ENCODE measurements around the gene RBP2.
A peak's percentile ranks its signal among the peaks of the same experiment; 100 is the strongest.

The RBP2 gene

DNA sequence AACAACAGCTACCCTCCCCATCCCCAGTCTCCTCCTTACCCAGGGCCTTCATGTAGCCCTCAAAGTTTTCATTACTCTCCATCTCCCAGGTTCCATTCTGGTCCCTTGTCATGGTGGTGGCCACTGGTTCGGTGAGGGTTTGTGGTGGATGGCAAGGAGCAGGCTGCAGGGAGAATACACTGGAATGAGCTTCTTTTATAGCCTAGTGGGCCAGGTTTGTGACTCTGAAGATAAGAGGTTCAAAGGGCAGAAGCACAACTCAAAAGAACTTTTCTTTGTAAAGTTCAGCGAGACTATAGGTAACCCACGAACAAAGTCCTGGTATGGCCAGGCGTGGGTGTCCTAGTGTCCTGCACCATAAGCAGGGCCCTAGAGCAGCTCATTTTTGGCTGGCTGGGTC, at the start of gene RBP2:
Gene RBP2 (minus strand): TSS at position 169 of the 400 bp plus-strand sequence. CDS start 57 bp downstream, at position 112.
- DNase-seq: no peak

DNA sequence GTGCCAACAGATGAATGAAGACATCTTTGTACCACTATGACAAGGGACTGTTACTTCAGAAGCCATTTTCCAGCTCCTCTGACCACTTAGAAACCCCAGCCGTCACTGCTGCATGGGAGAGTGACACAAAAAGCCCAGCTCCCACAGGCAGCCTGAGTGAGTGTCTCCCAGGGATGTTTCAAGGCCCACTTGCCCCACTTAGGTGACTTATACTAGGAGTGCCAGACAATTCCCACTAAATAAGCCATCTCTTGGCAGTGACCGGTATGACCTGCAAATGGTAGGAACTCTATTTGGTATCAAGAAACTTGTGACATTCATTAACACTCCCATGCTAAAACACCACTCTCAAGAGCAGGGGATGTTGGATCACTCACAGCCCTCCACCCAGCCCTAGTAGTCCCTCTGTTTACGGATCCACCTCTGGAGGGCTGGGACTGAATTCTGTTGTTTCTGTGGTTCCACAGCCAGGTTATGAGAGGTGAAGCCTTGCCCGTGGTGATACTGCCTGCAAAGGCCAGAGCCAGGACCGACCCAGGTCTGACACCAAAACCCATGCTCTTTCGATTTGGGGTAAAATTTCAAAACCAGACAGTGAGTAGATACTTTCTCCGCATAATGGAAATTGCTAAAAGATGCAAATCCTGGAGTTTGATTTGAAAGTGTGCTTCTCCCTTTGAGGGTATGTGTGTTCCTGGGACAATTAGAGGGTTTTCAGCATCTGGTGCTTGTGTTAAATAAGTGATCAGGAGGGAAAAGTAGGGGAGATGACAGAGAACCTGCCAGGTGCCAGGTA, 48.7 kb upstream of the RBP2 start:
- no peak for DNase-seq

DNA sequence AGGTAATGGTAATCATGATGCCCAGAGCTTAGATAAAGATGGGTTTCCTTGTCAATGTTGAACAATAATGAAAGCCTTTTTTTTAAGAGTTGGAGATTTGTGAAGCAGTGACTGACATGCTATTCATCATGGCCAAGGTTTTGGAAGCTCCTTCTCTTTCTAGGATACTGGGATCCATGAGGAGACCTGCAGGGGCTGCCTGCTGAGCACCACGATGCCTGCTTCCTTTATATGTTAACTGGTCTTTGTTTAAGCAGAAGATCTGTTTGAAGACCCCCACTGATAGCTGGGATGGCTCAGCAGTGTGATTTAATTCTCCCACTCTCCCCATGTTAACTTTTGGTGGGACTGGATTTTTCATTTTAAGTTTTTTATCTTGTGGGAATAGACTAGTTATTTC, 47.4 kb upstream of the RBP2 start:
- DNase-seq: no peak

DNA sequence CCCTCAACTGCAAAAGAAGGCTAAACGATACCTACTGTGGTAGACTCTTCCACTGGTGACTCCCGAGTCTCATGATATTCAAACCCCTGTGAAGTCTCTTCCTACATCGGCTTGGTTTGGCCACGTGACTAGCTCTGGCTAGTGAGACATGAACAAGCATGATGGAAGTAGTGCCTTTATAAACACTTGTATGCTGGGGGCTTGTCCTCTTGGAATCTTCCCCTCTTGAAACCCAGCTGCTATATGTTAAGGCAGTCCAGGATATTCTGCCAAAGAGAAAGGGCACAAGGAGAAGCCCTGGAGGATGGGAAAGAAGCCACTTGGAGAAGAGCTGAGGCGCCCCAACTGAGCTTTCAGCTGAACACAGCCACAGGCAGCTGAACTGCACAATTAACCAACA, 46.9 kb upstream of the RBP2 start:
- no peak for DNase-seq

DNA sequence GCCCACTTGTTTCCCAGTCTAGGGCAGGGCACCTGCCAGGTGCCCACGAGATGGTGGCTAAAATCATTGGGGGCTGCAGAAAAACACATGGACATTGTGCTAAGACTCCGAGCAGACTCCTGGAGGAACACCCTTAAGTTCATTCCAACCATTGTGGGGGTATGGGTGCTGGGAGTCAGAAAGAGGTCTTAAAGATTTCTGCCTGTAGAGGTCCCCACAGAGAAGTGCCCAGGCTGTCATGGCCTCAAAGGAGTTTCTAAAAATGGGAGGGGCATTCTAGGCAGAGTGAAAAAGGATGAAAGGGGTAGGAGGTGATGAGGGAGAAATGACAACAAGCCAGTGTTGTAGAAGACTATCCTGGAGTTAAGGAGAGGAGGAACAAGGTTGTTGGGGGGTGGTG, 46.1 kb upstream of the RBP2 start:
- no peak for DNase-seq

DNA sequence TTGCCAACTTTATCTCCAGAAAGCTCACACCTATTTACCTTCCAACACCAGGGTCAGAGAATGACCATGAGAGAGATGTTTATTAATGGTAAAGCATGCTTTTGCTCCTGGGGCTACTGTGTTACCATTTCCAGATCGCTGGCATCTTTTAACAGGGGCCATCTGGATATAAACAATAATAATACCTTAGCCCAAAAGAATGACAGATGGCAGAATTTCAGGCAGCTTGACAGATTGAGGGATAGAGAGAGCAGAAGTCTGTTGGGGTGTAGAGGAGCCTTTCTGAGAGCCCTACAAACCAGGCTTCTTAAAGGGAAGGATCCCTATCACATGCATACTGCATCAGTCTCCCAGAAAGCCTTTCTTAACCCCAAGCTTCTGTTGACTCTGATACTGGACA, 45.5 kb upstream of the RBP2 start:
- no peak for DNase-seq

DNA sequence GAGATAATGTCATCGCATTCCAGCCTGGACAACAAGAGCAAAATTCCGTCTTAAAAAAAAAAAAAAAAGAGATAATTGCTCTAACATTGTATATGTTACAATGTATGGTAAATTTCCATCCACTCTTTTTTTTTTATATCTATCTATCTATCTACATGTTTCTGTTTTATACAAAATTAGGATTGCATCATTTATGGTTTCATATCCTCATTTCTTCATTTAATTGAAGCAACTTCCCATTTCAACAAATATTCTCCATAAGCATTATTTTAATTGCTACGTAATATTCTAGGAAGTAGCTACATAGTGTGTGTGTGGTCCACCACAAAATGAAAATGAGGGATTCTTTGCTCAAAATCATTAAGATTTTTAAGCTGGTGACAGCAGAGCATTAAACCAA, 44.8 kb upstream of the RBP2 start:
- DNase-seq: no peak

DNA sequence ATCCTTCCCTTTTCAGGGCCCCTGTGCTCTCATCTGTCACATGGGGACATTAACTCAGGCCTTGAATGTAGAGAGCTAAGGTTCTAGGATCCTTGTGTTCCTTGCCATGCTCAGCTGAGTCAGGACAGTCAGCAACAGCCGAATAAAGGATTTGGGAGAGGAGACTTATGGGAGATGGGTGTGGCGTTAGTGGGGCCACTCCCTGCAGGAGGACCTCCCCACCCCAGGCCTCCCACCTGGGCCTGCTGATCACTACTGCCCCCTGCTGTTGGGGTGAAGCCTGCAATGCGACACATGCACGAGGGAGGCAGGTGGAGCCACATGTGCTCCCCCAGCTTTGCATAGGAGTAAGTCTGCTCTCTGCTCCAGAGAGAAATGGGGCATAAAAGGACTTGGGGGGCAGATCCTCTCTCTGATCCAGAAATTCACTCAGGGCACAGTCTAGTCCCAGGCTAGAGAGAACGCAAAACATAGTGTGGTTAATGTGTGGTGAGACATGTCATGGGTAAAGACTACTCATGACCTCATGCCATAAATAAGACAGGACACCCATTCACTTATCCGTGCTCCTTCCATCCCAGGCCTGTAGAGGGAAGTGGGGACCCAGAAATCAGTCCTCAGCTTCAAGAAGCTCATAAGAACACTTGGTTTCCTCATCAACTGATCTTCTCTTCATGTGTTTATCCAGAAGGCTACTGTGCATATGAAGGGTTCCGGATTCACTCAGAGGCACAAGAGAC, 43.9 kb upstream of the RBP2 start:
- peak in 4 of 51 donors; percentile 11 to 21 (median 17) for DNase-seq

DNA sequence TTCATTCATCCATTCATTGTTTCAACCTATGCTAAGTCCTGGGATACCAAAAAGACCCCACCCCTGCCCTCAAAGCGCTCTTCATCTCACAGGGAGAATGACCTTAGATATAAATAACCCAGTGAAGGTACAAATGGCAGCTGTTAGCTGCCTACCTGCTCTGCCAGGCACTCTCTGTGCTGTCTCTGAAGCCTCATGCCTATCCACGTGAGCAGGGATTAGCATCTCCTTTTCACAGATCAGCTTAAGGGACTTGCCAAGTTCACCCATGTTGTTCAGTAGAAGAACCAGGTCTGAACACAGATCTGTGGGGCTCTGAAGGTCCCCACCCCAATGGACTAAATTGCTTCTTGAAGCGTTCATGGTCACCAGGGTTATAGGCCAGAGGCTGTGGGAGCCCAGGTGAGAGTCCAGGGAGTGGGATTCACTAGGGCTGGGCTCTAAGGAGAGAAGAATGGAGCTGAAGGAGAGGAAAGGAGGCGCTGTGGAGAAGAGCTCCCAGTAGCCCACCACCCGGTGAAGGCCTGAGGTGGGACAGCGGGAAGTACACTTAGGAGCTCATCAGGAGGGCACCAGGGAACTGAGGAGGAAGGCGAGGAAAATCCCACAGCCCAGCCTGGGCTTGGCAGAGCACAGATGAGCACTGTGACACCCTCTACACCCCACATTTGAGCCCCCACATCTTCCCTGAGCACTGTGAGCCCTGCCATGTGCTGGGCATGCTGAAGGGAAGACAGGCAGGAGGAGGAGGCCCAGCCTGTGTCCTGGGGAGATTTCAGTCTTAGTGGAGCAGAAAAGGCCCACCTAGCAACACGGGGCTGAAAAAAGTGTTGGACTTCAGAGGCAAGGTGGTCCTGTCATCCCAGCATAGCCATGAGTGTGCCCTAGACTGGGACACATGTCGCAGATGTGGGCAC, 42.9 kb upstream of the RBP2 start:
- DNase-seq: no peak

DNA sequence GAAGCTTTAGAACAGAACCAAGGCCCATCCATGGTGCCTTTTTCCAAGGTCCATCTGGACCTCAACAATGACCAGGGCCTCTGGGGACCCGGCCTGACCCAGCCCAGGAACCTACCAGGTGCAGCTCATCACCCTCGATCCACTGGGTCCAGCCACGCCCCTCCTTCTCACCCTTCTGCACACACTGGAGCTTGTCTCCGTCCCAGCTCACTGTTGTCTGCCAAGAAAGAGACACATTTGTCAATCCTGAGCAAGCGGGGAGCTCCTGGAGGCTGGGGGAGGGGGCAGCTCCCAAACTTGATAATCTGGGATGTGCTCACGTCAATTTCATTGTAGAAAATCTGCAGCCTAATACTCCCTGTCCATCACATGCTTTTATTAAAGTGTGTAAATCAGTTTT, 42.0 kb upstream of the RBP2 start:
- no peak for DNase-seq

DNA sequence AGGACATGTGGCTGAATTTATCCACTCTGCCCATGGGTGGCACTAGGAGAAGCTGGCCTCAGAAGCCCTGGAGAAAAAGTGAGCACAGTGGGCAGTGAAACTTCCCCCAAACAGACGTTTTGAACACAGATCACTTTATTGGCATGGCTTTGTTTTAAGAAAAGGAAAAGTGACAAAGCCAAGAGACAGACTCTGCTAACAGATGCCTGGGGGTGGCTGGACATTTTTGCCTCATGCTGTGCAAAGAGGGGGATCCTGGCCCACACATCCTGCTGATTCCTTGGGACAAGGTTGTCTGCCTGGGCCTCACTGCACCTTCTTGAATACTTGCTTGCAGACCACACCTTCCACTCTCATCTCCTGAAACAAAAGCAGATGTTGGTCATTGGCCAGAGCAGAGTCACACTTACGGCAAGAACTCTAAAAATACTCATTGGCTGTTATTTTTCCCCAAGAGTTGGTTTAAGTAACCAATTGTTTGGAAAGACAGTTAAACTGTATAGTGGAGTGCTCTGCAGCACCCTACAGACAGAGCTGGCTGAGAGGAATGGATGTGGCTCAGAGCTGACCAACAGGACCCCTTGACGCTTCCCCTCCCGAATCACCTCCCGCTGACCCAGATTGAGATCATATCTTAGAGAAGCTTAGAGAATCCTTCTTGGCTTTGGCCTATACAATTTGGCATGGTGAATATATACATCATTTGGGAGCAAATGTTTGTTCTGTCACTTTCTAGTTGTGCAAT, 41.2 kb upstream of the RBP2 start:
- DNase-seq: no peak

DNA sequence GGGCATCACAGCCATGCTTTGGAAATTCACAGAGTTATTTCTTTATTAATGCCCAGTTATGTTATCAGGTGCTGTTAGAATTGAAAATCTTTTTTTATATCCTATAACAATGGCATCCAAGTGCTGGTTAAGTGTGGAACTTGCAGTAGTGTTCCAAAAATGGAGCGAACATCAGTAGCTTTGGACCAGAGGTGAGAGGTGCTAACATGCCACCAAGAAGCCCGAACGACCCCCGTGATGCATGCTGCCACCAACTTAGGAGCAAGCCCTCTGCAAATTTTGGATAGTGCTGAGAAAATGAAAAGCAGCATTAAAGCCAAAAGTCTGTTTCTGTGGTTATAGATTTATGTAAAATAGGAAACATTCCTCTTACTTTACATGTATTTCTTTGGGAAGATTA, 38.4 kb upstream of the RBP2 start:
- DNase-seq: no peak

DNA sequence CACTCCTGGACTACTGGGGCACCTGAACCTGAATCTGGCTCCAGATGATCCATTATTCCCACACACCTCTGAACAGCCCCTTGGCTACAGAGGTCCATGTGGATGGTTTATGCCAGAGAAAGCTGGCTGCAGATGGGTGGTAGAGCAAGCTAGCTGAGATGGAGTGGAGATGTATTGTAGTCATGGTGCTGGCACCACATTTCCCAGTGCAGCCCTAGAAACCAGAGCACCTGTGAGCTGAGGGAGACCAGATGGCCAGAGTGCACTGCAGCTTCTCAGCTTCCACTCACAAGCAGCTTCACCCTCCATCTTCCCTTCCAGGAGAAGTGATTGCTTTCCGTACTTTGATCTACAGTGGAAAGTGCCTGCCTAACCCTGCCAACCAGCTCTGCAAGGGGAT, 33.3 kb upstream of the RBP2 start:
- no peak for DNase-seq

DNA sequence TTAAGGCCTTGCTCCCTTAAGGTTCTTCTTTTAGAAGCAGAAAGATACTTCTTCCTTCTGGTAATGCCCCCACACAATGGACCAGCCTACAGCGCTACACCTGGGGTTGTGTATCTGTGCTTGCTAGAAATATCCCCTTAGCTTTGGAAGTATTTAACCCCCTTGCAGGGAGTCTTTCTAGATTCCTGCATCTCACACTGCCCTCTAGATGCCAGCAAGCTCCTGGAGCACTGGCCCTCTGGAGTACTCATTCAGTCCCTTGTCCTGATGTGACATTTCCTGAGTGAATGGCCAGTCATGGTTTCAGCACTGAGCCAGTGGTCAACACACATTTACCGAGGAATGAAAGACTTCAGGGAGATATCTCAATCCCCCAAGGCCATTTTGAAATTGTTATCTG, 30.4 kb upstream of the RBP2 start:
- DNase-seq: peak in 18 of 51 donors; percentile 4 to 55 (median 30)

DNA sequence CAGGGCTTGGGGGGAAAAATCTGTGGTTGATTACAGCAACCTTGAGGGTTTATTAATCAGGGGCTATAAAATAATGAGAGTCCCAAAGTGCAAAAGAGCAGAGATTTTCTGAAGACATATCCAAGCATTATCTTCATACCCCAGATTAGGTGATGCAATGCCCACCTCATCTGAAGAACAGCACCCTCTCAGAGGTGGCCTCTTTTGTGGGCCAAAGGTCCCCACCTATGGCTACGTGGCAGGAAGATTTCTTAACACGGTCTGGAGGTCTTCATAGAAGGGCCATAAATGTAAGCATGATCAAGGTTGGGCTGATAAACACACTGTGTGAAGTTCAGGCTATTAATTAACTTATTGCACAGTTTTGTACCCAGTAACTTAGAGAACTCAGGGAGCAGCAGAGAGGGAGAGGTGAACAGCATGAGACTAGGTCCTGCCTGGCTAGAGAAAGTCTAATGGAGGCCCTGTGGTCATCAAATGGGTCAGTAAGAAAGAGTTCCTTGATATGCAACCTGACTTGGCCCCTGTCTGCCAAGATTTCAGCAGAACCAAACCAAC, 29.6 kb upstream of the RBP2 start:
- no peak for DNase-seq

DNA sequence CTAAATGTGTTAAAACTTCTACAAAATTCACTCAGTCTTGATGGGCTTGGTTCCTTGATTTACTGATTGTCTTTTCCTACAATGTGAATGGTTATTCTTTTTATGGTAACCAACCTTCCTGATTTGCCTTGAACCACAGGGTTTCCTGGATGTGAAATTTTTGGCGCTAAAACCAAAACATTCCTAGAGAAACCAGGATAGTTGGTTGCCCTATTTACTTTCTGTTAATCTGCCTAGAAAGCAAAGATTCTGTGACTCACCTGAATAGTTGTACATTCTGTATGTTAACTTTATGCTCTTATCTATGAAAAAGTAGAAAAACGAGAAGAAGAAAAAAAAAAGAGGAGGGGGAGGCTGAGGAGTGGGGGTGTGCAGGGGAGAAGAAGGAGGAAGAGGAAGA, 23.2 kb upstream of the RBP2 start:
- DNase-seq: no peak

DNA sequence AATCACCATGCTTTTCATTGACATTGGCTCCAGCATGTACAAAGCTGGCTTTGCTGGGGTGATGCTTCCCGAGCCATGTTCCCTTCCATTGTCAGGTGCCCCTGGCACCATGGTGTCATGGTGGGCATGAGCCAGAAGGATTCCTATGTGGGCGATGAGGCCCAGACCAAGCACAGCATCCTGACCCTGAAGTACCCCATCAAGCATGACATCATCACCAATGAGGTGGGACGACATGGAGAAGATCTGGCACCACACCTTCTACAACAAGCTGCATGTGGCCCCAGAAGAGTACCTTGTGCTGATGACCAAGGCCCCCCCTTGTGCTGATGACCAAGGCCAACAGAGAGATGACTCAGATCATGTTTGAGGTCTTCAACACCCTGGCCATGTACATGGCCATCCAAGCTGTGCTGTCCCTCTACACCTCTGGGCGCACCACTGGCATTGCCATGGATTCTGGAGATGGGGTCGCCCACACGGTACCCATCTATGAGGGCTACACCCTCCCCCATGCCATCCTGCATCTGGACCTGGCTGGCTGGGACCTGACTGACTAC, 17.6 kb upstream of the RBP2 start:
- no peak for DNase-seq

DNA sequence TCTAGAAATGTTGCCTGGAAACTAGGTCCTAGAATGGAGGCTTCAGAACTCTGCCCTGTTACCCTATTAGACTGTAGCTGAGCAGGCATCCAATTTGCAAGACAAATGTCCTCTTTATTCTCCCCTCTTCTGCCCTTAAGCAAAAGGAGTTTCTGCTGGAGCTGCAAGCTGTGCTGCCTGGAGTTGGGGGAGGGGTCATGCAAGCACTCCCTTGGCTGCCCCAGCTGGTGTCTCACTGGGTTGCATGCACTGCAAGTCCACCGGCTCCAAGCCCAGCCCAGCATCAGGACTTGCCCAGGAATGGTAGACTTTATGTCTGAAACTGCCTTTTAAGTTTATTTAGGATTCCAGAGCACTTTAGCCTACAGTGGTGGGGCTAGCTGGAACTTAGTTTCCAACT, 15.7 kb upstream of the RBP2 start:
- DNase-seq: no peak

DNA sequence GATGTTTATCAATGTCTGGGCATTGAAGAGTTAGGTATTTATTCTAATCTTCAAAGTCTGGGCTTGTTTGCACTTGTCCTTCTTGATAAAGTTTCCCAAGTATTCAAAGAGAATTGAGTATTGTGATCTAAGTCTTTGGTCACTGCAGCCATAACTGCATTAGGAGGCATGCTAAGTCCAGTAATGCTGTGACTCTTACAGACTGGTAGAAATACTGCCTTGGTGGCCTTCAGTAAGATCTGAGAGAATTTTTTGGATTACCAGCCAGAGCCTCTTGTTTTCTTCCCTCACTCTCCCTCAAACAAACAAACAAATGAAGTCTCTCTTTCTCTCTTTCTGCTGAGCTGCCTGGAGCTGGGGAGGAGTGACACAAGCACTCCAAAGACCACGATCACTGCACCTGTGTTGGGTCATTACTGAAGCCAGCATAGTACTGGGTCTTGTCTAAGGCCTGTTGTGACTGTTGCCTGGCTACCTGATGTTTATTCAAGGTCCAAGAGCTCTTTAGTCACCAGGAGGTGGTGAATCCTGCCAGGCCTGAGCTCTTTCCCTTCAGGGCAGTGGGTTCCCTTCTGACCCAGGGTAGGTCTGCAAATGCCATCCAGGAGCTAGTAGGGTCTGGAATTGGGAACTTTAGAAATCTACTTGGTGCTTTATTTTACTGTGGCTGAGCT, 14.8 kb upstream of the RBP2 start:
- no peak for DNase-seq

DNA sequence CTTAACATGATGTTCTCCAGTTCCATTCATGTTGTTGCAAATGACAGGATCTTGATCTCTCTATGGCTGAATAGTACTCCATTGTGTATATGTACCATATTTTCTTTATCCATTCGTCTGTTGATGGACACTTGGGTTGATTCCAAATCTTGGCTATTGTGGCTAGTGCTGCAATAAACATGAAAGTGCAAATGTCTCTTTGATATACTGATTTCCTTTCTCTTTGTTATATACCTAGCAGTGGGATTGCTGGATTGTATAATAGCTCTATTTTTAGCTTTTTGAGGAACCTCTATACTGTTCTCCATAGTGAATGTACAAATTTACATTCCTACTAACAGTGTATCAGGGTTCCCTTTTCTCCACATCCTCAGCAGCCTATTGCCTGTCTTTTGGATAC, 5.9 kb upstream of the RBP2 start:
- DNase-seq: no peak
